Measurements from ENCODE around the gene TERT. TPM values are rescaled to one million over a fixed set of nuclear protein-coding genes. Genes with fewer than 3 reads are reported as not detected.

Gene TERT
- total RNA-seq, 1 donor from 2014 or later: 2.4 TPM

DNA sequence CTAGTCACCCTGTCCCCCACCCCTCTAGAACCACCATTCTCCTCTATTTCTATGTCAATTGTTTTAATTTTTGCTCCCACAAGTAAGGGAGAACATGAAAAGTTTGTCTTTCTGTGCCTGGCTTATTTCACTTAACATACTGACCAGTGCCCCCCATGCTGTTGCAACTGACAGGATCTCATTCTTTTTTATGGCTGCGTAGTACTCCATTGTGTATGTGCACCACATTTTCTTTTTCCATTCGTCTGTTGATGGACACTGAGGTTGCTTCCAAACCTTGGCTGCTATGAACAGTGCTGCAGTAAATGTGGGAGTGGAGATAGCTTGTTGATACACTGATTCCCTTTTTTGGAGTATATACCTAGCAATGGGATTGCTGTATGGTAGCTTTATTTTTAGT is 7.4 kb upstream of the TERT start:
- Histone ChIP-seq H2AFZ (replicated peaks) (no peak overlapping the region), H3F3A (ENCODE audit: low read depth) (peaks cover 8% of the 10 kb centered on the region), H3K36me3 (no peaks in the 10 kb centered on the region), H3K9me3 (ENCODE audit: low read depth) (no peaks in the 10 kb centered on the region), H3K27ac (no peak overlapping the region), H3K9ac (no peak overlapping the region), H3K4me3 (no peak overlapping the region), H4K20me1 (ENCODE audit: low read depth) (no peaks in the 10 kb centered on the region), H3K79me2 (ENCODE audit: low read depth) (no peaks in the 10 kb centered on the region), H3K27me3 (peaks cover 15% of the 10 kb centered on the region), H3K4me2 (no peak overlapping the region), H3K4me1 (no peaks in the 10 kb centered on the region)
- Mint-ChIP-seq H3K36me3 (no peaks in the 10 kb centered on the region), H3K4me3 (no peak overlapping the region), H3K27ac (no peak overlapping the region), H3K27me3 (ENCODE audit: insufficient read depth, low read depth) (peaks cover 13% of the 10 kb centered on the region), H3K9me3 (peaks cover 6% of the 10 kb centered on the region), H3K4me1 (peaks cover 3% of the 10 kb centered on the region)
- DNase-seq (ENCODE audit: low spot score): no peak
- TF ChIP-seq, protein P1, sequence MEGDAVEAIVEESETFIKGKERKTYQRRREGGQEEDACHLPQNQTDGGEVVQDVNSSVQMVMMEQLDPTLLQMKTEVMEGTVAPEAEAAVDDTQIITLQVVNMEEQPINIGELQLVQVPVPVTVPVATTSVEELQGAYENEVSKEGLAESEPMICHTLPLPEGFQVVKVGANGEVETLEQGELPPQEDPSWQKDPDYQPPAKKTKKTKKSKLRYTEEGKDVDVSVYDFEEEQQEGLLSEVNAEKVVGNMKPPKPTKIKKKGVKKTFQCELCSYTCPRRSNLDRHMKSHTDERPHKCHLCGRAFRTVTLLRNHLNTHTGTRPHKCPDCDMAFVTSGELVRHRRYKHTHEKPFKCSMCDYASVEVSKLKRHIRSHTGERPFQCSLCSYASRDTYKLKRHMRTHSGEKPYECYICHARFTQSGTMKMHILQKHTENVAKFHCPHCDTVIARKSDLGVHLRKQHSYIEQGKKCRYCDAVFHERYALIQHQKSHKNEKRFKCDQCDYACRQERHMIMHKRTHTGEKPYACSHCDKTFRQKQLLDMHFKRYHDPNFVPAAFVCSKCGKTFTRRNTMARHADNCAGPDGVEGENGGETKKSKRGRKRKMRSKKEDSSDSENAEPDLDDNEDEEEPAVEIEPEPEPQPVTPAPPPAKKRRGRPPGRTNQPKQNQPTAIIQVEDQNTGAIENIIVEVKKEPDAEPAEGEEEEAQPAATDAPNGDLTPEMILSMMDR (IDR thresholded peaks at IDR 0.05): no peak
- TF ChIP-seq EZH2phosphoT487 (IDR thresholded peaks at IDR 0.05) (no peak), EZH2 (IDR thresholded peaks at IDR 0.05) (no peak)

DNA sequence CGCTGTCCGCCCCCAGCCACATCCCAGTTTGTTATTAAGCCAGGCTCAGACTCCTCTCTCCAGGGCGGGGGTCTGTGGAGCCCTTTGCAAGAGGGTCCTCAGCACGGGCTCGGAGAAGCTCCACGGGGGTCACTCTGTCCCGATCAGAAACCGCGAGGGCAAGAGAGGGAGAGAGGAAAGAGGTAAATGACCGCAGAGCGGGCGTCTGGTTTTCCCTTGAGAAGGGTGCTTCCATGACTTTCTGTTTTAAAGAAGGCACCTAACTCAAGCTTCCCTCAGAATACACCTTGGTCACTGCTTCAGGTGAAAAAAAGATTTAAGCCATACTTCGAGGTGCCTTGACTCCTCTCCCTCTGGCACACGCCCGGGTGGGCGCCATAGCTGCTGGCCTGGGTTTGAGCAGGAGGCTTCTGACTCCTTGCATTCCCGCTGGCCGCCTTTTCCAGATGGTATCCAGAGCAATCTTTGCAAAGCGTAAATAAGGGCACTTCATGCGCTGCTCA is 5.8 kb upstream of the TERT start:
- peaks cover 3% of the 10 kb centered on the region for H3K4me1 Mint-ChIP-seq
- no peaks in the 10 kb centered on the region for H4K20me1 ChIP-seq (ENCODE audit: low read depth)
- H3K27me3 ChIP-seq: peaks cover 31% of the 10 kb centered on the region
- no peak overlapping the region for H3K27ac ChIP-seq
- H3K9me3 Mint-ChIP-seq: peaks cover 6% of the 10 kb centered on the region
- no peaks in the 10 kb centered on the region for H3K36me3 Mint-ChIP-seq
- H3K9me3 ChIP-seq (ENCODE audit: low read depth): no peaks in the 10 kb centered on the region
- H3K79me2 ChIP-seq (ENCODE audit: low read depth): no peaks in the 10 kb centered on the region
- H3K36me3 ChIP-seq: no peaks in the 10 kb centered on the region
- H2AFZ ChIP-seq (replicated peaks): no peak overlapping the region
- H3K27ac Mint-ChIP-seq: no peak overlapping the region
- TF ChIP-seq EZH2 (IDR thresholded peaks at IDR 0.05) (no peak), EZH2phosphoT487 (IDR thresholded peaks at IDR 0.05) (no peak)
- TF ChIP-seq, protein P1 (IDR thresholded peaks at IDR 0.05): no peak
- no peak overlapping the region for H3K4me3 Mint-ChIP-seq
- no peak overlapping the region for H3K9ac ChIP-seq
- no peak for DNase-seq (ENCODE audit: low spot score)
- H3F3A ChIP-seq (ENCODE audit: low read depth): peaks cover 10% of the 10 kb centered on the region
- H3K4me1 ChIP-seq: peaks cover 5% of the 10 kb centered on the region
- H3K27me3 Mint-ChIP-seq (ENCODE audit: insufficient read depth, low read depth): peaks cover 21% of the 10 kb centered on the region
- no peak overlapping the region for H3K4me3 ChIP-seq
- H3K4me2 ChIP-seq: no peak overlapping the region

DNA sequence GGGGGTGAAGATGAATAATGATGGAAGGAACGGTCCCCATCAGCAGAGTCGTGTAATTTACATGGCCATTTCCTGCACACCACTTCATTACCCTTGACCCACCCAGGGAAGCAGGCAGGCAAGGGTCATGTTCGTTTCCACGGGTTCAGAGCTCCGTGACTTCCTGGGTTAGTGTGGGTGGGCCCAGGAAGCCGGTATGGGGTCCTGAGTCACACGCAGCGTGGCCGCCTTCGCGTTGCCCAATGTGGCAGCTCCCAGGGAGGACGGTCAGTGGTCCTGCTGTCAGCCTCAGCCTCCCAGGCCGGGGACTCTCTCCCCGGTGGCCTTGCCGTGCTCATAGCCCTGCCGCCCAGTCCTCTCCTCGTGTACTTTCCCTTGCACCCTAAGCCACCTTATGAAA is 5.1 kb upstream of the TERT start:
- peaks cover 6% of the 10 kb centered on the region for H3K9me3 Mint-ChIP-seq
- no peak overlapping the region for H3K27ac Mint-ChIP-seq
- DNase-seq (ENCODE audit: low spot score): no peak
- Histone ChIP-seq H3K4me3 (no peak overlapping the region), H3K9me3 (ENCODE audit: low read depth) (no peaks in the 10 kb centered on the region), H4K20me1 (ENCODE audit: low read depth) (no peaks in the 10 kb centered on the region), H3K36me3 (no peaks in the 10 kb centered on the region), H3K27ac (no peak overlapping the region), H3K79me2 (ENCODE audit: low read depth) (no peaks in the 10 kb centered on the region), H2AFZ (replicated peaks) (no peak overlapping the region), H3K4me2 (no peak overlapping the region), H3K27me3 (peaks cover 38% of the 10 kb centered on the region), H3F3A (ENCODE audit: low read depth) (peaks cover 10% of the 10 kb centered on the region), H3K4me1 (peaks cover 10% of the 10 kb centered on the region), H3K9ac (no peak overlapping the region)
- TF ChIP-seq, protein P1 (IDR thresholded peaks at IDR 0.05): no peak
- TF ChIP-seq EZH2 (IDR thresholded peaks at IDR 0.05) (no peak), EZH2phosphoT487 (IDR thresholded peaks at IDR 0.05) (no peak)
- peaks cover 21% of the 10 kb centered on the region for H3K27me3 Mint-ChIP-seq (ENCODE audit: insufficient read depth, low read depth)
- H3K4me1 Mint-ChIP-seq: peaks cover 3% of the 10 kb centered on the region
- no peaks in the 10 kb centered on the region for H3K36me3 Mint-ChIP-seq
- H3K4me3 Mint-ChIP-seq: no peak overlapping the region
